ENCODE data around the gene NUDT1. TPM values are rescaled to one million over a fixed set of nuclear protein-coding genes. Genes with fewer than 3 reads are reported as not detected.

Gene NUDT1
- total and polyA plus RNA-seq, 4 experiments from 2014 or later, result 20.9 to 59.2 (median 31.5) TPM

DNA sequence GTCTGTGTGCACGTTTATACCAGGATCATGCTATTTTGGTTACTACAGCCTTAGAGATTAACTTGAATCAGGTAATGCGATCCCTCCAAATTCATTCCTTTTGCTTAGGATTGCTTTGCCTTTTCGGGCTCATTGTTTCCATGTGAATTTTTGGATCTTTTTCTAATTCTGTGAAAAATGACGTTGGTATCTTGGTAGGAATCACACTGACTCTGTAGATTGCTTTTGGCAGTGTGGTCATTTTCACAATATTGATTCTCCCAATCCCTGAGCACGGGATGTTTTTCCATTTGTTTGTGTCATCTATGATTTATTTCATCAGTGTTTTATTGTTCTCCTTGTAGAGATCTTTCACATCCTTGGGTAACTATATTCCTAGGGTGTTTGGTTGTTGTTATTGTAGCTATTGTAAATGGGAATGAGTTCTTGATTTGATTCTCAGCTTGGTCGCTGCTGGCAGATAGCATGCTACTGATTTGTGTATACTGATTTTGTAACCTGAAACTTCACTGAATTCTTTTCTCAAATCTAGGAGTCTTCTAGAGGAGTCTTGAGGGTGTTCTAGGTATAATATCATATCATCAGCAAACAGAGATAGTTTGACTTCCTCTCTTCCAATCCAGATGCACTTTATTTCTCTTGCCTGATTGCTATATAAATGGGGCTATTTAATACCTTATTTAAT, 54.1 kb downstream of the NUDT1 start:
- POLR2A ChIA-PET (ENCODE audit: partially characterized antibody), result no interaction called here
- intact Hi-C loops (cut with micrococcal nuclease), result no loop called here
- H3K27ac Mint-ChIP-seq, result peak overlapping the region in 1 of 7 donors; percentile 27
- CTCF ChIA-PET (ENCODE audit: partially characterized antibody), result no interaction called here
- H3K27me3 Mint-ChIP-seq, result no peaks in the 10 kb centered on the region
- DNase-seq, result no peak
- no peaks in the 10 kb centered on the region for H3K36me3 Mint-ChIP-seq
- H3K4me3 ChIP-seq (ENCODE audit: low read length in 2 of 2), result no peak overlapping the region
- no peaks in the 10 kb centered on the region for H3K9me3 ChIP-seq (ENCODE audit: control insufficient read depth in 1 of 2, low read length in 2 of 2)
- no peak overlapping the region for H3K27ac ChIP-seq (ENCODE audit: low read depth, low read length)
- no peaks in the 10 kb centered on the region for H3K9me3 Mint-ChIP-seq
- H3K4me1 Mint-ChIP-seq, result peaks cover 0 to 15% (median 6%) of the 10 kb centered on the region in 4 donors
- H3K4me3 Mint-ChIP-seq, result no peak overlapping the region
- H3K36me3 ChIP-seq (ENCODE audit: insufficient read depth, low read length), result no peaks in the 10 kb centered on the region
- no peaks in the 10 kb centered on the region for H3K27me3 ChIP-seq (ENCODE audit: insufficient read depth, low read length)
- H3K4me1 ChIP-seq (ENCODE audit: insufficient read depth, low read length), result peaks cover 3% of the 10 kb centered on the region

DNA sequence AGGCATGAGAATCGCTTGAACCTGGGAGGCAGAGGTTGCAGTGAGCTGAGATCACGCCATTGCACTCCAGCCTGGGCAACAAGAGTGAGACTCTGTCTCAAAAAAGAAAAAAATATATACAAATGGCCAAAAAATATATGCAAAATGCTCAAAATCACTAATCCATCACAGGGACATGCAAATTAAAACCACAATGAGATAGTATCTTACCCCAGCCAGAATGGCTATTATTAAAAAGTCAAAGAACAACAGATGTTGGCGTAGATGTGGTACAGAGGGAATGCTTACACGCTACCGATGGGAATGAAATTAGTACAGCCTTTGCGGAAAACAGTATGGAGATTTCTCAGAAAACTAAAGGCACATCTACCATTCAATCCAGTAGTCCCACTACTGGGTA, 54.8 kb downstream of the NUDT1 start:
- Mint-ChIP-seq H3K36me3 (no peaks in the 10 kb centered on the region), H3K27me3 (no peaks in the 10 kb centered on the region), H3K4me1 (peaks cover 0 to 11% (median 6%) of the 10 kb centered on the region in 4 donors), H3K27ac (no peak overlapping the region), H3K4me3 (no peak overlapping the region), H3K9me3 (peaks cover 0 to 3% (median 0%) of the 10 kb centered on the region in 8 donors)
- ChIA-PET POLR2A (ENCODE audit: partially characterized antibody) (no interaction called here), CTCF (ENCODE audit: partially characterized antibody) (no interaction called here)
- no peak for DNase-seq
- no peak overlapping the region for H3K4me3 ChIP-seq (ENCODE audit: low read length in 2 of 2)
- H3K9me3 ChIP-seq (ENCODE audit: control insufficient read depth in 1 of 2, low read length in 2 of 2), result no peaks in the 10 kb centered on the region
- H3K27ac ChIP-seq (ENCODE audit: low read depth, low read length), result no peak overlapping the region
- no peaks in the 10 kb centered on the region for H3K36me3 ChIP-seq (ENCODE audit: insufficient read depth, low read length)
- intact Hi-C loops (cut with micrococcal nuclease), result no loop called here
- no peaks in the 10 kb centered on the region for H3K27me3 ChIP-seq (ENCODE audit: insufficient read depth, low read length)
- H3K4me1 ChIP-seq (ENCODE audit: insufficient read depth, low read length), result peaks cover 3% of the 10 kb centered on the region

DNA sequence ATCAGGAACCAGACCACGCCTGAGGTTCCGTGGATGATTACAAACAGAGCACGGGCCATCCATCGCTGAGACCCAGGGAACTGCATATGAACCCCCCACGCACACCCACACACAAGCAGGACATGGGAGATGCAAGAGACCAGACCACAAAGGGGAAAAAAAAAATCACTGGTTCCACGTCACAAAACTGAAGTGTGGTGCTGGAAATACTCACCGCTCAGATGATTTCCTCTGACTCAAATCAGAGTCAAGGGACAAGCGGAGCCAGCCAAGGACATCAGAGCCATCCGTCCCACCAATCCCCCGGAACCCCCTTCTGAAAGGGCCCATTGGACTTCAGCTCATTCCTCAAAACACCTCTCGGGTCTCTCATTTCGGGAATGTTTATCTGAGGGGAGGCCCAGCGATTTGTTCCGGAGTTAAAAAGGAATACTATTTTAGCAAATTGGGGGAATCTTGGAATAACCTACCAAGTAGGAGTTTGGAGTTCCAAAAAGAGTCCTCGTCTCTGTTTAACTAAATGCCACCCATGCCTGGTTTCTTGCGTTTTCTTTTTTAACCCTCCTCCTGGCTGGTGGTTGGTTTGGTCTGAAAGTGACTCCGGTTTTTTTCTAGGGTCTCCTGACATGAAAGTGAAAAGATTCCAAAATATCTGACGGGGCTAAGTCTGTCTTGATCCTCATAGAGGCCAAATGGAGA, 57.3 kb downstream of the NUDT1 start:
- no peak for DNase-seq
- intact Hi-C loops (cut with micrococcal nuclease), result no loop called here
- H3K36me3 ChIP-seq (ENCODE audit: insufficient read depth, low read length), result no peaks in the 10 kb centered on the region
- no peak overlapping the region for H3K27ac ChIP-seq (ENCODE audit: low read depth, low read length)
- H3K9me3 ChIP-seq (ENCODE audit: control insufficient read depth in 1 of 2, low read length in 2 of 2), result no peaks in the 10 kb centered on the region
- Mint-ChIP-seq H3K36me3 (no peaks in the 10 kb centered on the region), H3K9me3 (peaks cover 0 to 3% (median 0%) of the 10 kb centered on the region in 8 donors), H3K27me3 (no peaks in the 10 kb centered on the region), H3K27ac (peak overlapping the region in 2 of 7 donors; percentile 27 to 76), H3K4me1 (peaks cover 0 to 11% (median 6%) of the 10 kb centered on the region in 4 donors), H3K4me3 (no peak overlapping the region)
- no peaks in the 10 kb centered on the region for H3K27me3 ChIP-seq (ENCODE audit: insufficient read depth, low read length)
- no peak overlapping the region for H3K4me3 ChIP-seq (ENCODE audit: low read length in 2 of 2)
- POLR2A ChIA-PET (ENCODE audit: partially characterized antibody), result no interaction called here
- H3K4me1 ChIP-seq (ENCODE audit: insufficient read depth, low read length), result peaks cover 3% of the 10 kb centered on the region
- CTCF ChIA-PET (ENCODE audit: partially characterized antibody), result no interaction called here

DNA sequence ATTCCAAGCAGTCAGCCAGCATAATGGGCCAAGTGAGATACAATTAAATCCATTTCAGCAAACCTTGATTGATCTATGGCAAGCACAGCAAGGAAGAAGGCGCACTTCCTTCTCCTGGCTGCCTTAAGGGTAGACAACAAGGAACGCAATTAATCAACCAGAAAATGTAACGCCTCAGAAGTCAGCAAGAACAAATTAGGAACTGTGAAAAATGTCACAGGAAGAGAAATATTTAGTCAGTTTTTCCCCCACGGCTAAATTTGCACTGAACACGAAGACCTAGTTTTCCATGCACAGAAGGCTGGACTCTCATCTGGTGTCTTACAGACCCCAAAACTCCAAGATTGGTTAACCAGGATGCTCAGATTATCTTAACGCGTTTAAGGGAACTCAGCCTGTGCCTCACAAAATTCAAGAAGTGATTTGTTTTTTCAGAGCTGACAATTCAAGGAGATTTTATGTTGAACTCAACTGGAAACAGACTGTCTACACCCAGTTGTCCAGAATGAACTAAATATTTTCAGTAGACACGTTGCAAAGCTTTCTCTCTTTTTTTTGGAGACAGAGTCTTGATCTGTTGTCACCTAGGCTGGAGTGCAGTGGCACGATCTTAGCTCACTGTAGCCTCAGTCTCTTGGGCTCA, 58.0 kb downstream of the NUDT1 start:
- H3K36me3 ChIP-seq (ENCODE audit: insufficient read depth, low read length), result no peaks in the 10 kb centered on the region
- no peak overlapping the region for H3K4me3 ChIP-seq (ENCODE audit: low read length in 2 of 2)
- peaks cover 3% of the 10 kb centered on the region for H3K4me1 ChIP-seq (ENCODE audit: insufficient read depth, low read length)
- ChIA-PET CTCF (ENCODE audit: partially characterized antibody) (no interaction called here), POLR2A (ENCODE audit: partially characterized antibody) (no interaction called here)
- intact Hi-C loops (cut with micrococcal nuclease), result no loop called here
- H3K9me3 ChIP-seq (ENCODE audit: control insufficient read depth in 1 of 2, low read length in 2 of 2), result no peaks in the 10 kb centered on the region
- Mint-ChIP-seq H3K9me3 (peaks cover 0 to 3% (median 0%) of the 10 kb centered on the region in 8 donors), H3K27ac (peak overlapping the region in 1 of 7 donors; percentile 27), H3K27me3 (no peaks in the 10 kb centered on the region), H3K4me3 (no peak overlapping the region), H3K36me3 (no peaks in the 10 kb centered on the region), H3K4me1 (peaks cover 0 to 11% (median 6%) of the 10 kb centered on the region in 4 donors)
- DNase-seq, result no peak
- H3K27me3 ChIP-seq (ENCODE audit: insufficient read depth, low read length), result no peaks in the 10 kb centered on the region
- no peak overlapping the region for H3K27ac ChIP-seq (ENCODE audit: low read depth, low read length)

Small RNAs within 50 kb of the gene (microRNA-seq; reads per million reads assigned to microRNA genes)
- not detected for gene MIR6836 (ENCODE audit: borderline microRNAs expressed, borderline number of aligned reads, borderline replicate concordance)

Other genes starting within 250 kb of the NUDT1 start
- 10 to 100 TPM; 89.9 to 94.2 TPM for gene MAD1L1, start 9.3 kb upstream of the NUDT1 start, total RNA-seq
- 100 to 1,000 TPM; 125 to 132 TPM for gene MAD1L1, start 9.3 kb upstream of the NUDT1 start, polyA plus RNA-seq
- 10 to 100 TPM; 17.4 to 18.1 TPM for gene MRM2, start within 50 bp of the NUDT1 start, total RNA-seq
- 10 to 100 TPM; 29.9 to 32.9 TPM for gene MRM2, start within 50 bp of the NUDT1 start, polyA plus RNA-seq
- gene SNX8, start 72.2 kb downstream of the NUDT1 start, total RNA-seq, result 1 to 10 TPM; 6.9 to 9.9 TPM
- gene SNX8, start 72.2 kb downstream of the NUDT1 start, polyA plus RNA-seq, result 1 to 10 TPM; 6.6 to 7.4 TPM
- 100 to 1,000 TPM; 126 to 138 TPM for gene EIF3B, start 112.6 kb downstream of the NUDT1 start, total RNA-seq
- 100 to 1,000 TPM in 1 of 2 donors, 10 to 100 TPM in 1; 78.7 to 135 TPM for gene EIF3B, start 112.6 kb downstream of the NUDT1 start, polyA plus RNA-seq
- 10 to 100 TPM; 29.5 to 30.7 TPM for gene CHST12, start 161.4 kb downstream of the NUDT1 start, total RNA-seq
- gene CHST12, start 161.4 kb downstream of the NUDT1 start, polyA plus RNA-seq, result 10 to 100 TPM; 11.6 to 22.5 TPM
- gene GRIFIN, start 234.2 kb downstream of the NUDT1 start, total RNA-seq, result not detected
- not detected for gene GRIFIN, start 234.2 kb downstream of the NUDT1 start, polyA plus RNA-seq

Data from CD4-positive, alpha-beta memory T cell (primary cell).